HG02852 (cell line): ENCODE measurements around the gene MUC3A.
"Not testable (repeated sequence)": the region's sequence is repeated elsewhere in the genome, so short reads cannot be mapped to it uniquely, and the experiment has no call there.

Experiments used
- ATAC-seq: cut with Tn5 transposase; IDR thresholded peaks from one replicate; pipeline ENCODE4 v1.9.1; 2021; ENCODE audit warnings: mild to moderate bottlenecking, moderate library complexity; ENCODE audit not compliant: unreplicated experiment

The MUC3A gene, protein sequence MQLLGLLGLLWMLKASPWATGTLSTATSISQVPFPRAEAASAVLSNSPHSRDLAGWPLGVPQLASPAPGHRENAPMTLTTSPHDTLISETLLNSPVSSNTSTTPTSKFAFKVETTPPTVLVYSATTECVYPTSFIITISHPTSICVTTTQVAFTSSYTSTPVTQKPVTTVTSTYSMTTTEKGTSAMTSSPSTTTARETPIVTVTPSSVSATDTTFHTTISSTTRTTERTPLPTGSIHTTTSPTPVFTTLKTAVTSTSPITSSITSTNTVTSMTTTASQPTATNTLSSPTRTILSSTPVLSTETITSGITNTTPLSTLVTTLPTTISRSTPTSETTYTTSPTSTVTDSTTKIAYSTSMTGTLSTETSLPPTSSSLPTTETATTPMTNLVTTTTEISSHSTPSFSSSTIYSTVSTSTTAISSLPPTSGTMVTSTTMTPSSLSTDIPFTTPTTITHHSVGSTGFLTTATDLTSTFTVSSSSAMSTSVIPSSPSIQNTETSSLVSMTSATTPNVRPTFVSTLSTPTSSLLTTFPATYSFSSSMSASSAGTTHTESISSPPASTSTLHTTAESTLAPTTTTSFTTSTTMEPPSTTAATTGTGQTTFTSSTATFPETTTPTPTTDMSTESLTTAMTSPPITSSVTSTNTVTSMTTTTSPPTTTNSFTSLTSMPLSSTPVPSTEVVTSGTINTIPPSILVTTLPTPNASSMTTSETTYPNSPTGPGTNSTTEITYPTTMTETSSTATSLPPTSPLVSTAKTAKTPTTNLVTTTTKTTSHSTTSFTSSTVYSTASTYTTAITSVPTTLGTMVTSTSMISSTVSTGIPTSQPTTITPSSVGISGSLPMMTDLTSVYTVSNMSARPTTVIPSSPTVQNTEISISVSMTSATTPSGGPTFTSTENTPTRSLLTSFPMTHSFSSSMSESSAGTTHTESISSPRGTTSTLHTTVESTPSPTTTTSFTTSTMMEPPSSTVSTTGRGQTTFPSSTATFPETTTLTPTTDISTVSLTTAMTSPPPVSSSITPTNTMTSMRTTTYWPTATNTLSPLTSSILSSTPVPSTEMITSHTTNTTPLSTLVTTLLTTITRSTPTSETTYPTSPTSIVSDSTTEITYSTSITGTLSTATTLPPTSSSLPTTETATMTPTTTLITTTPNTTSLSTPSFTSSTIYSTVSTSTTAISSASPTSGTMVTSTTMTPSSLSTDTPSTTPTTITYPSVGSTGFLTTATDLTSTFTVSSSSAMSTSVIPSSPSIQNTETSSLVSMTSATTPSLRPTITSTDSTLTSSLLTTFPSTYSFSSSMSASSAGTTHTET (N-terminal part only)

DNA sequence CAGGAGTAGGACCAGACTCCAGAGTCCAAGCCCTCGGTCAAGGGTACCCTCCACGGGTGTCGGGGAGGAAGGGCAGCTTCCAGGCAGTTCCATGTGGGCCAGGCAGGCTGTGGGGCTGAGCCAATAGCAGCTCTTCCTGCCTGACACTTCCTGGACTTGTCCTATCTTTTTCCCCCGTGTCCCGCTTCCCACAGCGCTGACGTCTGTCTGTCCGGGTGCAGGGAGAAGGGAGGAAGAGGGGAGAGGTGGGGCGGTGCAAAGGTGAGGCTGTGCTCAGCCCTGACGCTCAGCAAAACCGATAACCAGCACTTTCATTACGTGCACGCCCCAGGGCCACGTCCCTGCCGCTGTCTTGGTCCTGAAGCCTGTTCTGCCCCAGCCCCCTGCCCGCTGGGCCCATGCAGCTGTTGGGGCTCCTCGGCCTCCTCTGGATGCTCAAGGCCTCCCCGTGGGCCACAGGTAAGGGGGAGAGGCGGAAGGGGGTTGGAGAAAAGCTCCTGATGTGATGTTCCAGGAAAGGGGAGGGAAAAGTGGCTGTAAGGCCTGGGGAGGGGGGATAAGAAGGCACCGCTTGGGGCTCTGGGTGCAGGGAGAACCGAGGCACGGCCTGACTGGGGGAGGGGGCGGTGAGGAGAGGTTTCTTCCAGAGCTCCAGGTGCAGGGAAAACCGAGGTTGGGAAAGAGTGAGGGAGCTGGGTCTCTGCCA is at the start of gene MUC3A:
TSS of gene MUC3A (plus strand) at position 308 of the 706 bp plus-strand sequence. CDS start at position 399, 91 bp downstream.
- ATAC-seq, result no peak

DNA sequence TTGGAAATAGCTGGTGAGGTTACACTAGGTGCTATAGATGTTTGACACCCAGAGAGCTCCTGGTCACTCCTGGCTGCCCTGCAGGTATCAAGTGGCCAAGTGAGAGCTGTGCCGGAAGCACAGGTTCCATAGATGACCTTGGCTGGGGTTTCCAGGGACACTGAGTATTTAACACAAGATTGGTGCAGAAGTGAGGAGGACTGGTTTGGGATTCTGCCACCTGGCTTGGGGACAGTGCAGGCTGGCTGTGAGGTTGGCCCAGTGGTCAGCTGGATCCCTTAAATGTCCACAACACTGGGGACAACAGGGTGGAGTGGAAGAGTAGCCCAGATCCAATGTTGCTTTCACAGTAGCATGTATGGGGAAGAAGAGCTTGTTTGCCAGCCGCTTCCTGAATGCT is 48.4 kb upstream of the MUC3A start:
- ATAC-seq, result no peak

DNA sequence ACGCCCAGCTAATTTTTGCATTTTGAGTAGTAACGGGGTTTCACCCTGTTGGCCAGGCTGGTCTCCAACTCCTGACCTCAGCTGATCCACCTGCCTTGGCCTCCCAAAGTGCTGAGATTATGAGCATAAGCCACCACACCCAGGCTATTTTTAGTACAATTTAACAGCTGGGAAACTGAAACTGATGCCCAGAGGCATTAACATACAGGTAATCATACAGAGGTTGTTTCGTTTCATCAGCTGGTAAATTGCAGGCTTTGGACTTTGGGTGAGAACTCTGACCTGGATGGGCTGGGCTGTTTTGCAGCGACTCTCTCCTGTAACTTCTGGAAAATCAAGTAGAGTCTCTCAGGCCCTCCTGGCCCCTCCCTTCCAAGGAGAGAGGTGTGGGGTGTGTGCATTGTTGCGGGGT is 47.4 kb upstream of the MUC3A start:
- no peak for ATAC-seq

DNA sequence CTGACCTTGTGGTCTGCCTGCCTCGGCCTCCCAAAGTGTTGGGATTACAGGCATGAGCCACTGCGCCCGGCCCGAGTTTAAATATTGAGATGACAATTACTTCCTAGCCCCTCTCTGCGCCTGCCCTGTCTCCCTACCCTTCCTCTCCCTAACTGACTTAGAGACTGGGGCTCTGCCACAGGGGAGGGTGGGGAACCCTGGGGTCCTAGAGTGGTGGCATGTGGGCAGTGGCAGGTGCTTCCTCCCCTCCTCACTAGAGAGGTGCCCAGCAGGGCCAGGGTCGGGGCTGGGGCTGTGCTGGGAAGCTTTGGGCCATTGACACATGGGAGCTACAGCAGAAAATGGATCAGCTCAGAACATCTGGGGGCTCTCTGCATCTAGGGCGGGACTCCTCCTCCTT is 46.7 kb upstream of the MUC3A start:
- ATAC-seq, result no peak

DNA sequence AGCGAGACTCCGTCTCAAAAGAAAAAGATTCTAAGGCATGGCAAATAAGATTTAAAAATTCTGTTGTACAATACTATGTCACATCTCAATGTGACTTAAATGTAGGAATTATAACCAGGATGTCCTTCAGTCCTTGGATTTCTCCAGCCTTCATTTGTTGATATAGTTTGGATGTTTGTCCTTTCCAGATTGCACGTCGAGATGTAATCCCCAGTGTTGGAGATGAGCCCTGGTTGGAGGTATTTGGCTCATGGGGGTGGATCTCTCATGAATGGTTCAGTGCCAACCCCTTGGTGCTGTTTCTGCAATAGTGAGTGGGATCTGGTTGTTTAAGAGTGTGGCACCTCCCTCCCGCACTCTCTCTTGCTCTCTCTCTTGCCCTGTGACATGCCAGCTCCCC is 40.8 kb upstream of the MUC3A start:
- ATAC-seq, result no peak

DNA sequence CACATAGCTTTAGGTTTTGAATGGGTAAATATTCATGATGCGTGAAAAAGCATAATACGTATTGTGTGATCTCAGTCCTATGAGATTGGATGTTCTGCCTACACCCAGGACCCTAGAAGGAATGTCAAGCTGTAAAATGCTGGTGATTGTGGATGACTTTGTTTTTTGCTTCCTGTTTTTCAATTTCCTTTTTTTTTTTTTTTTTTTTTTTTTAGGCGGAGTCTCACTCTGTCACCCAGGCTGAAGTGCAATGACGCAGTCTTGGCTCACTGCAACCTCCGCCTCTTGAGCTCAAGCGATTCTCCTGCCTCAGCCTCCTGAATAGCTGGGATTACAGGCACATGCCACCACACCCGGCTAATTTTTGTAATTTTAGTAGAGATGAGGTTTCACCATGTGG is 38.9 kb upstream of the MUC3A start:
- not testable (repeated sequence) for ATAC-seq

DNA sequence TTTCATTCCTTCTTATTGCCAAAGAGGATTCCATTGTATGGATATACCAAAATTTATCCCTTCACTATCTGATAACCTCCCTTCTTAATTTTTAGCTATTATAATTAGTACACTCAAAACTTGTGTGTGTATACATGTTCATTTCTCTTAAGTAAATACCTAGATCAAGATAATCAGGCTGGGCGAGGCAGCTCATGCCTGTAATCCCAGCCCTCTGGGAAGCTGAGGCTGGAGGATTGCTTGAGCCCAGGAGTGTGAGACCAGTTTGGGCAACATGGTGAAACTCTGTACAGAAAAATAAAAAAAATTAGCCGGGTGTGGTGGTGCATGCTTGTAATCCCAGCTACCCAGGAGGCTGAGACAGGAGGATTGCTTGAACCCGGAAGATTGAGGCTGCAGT is 37.9 kb upstream of the MUC3A start:
- ATAC-seq, result no peak

DNA sequence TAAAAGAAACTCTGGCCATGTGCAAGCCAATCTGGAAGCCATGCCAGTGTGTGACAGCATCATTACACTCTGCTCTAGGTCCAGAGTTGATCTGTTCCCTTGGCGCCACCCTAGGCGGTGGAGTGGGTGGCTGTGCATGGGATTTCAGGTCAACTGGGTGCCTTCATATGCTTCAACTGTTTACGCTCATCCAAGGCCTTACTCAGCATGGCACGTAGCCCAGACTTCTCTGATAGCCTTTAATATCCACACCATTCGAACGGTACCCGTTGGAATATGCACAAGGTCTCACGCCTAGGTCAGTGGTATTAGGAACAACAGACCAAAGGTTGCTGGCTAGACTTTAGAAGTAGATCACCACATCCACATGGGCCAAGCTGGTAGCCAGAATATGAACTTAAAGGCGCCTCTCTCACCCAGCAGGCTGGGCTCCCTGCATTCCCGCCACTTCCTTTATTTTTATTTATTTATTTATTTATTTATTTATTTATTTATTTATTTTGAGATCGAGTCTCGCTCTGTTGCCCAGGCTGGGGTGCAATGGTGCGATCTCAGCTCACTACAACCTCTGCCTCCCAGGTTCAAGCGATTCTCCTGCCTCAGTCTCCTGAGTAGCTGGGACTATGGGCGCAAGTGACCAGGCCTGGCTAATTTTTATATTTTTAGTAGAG is 35.0 kb upstream of the MUC3A start:
- ATAC-seq, result no peak

DNA sequence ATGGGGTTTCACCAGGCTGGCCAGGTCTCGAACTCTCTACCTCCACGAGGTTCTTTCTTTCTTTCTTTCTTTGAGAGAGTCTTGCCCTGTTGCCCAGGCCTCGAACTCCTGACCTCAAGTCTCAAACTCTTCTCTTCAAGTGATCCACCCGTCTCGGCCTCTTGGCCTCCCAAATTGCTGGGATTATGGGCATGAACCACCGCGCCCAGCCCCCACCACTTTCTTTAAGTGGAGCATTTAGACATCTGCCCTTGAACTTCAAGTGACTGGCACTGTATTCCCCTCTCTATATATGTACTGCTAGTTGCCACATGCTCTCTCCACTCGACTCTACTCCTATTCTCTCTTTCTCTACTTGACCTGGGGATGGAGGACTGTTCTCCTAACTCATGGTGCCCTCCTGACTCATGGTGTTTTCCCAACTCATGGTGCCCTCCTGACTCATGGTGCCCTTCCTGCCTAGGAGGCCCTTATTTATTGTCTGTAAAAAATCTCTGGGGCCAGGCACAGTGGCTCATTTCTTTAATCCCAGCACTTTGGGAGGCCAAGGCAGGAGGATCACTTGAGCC is 34.4 kb upstream of the MUC3A start:
- ATAC-seq, result no peak

DNA sequence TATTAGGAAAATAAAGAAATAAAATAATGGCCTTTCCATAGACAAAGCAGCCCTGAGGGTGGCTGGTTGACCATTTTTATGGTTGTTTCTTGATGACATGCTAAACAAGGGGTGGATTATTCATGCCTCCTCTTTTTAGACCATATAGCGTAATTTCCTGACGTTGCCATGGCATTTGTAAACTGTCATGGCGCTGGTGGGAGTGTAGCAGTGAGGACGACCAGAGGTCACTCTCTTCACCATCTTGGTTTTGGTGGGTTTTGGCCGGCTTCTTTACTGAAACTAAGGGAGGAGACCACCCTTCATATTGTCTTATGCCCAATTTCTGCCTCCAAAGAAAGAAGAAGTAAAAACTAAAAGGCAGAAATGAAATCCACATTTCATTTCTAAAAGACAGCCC is 30.0 kb upstream of the MUC3A start:
- ATAC-seq, result not testable (repeated sequence)

DNA sequence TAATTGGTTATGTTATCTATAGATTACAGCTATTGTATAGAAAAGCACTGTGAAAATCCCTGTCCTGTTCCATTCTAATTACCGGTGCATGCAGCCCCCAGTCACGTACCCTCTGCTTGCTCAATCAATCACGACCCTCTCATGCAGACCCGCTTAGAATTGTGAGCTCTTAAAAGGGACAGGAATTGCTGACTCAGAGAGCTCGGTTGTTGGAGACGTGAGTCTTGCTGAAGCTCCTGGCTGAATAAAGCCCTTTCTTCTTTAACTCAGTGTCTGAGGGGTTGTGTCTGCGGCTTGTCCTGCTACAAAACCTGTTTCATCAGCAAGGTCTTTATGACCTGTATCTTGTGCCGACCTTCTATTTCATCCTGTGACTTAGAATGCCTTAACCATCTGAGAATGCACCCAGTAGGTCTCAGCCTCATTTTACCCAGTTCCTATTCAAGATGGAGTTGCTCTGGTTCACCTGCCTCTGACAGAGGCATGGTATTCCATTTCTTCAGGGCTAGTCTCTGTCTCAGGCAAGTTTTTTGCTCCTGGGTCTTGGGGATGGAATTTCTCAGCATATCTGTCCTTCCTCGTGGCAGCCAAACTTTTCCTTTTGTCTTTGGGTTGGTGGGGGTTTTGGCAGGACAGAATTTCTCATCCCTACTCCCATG is 29.4 kb upstream of the MUC3A start:
- ATAC-seq, result not testable (repeated sequence)

DNA sequence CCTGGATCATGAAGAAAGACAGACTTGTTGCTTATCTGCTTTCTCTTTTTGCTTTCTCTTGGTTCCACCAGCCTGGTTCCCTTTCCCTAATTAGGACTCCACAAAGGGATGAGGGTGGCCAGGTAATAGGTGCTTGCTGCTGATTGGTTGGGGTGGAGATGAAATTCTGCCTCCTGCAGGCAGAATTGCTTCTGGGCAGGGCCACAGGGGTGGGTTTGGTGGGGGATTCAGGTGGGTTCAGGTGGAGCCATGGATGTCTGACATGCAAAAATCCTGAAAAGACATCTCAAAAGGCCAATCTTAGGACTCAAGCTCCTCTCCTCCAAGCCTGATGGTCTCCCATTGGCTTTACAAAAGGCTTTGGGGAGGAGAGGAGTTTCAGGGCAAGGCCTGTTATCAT is 28.3 kb upstream of the MUC3A start:
- ATAC-seq, result no peak

DNA sequence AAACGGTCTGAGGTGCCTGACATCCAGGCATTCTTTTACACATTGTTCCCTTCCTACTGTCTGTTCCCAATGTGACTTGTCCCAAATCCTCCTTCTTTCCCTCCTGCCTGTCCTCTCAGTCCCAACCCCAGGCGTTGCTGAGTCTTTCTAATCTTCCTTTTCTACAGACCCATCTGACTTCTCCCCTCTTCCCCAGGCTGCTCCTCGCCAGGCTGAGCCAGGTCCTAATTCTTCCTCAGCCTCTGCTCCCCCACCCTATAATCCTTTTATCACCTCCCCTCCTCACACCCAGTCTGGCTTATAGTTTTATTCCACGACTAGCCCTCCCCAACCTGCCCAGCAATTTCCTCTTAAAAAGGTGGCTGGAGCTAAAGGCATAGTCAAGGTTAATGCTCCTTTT is 25.7 kb upstream of the MUC3A start:
- ATAC-seq, result not testable (repeated sequence)

DNA sequence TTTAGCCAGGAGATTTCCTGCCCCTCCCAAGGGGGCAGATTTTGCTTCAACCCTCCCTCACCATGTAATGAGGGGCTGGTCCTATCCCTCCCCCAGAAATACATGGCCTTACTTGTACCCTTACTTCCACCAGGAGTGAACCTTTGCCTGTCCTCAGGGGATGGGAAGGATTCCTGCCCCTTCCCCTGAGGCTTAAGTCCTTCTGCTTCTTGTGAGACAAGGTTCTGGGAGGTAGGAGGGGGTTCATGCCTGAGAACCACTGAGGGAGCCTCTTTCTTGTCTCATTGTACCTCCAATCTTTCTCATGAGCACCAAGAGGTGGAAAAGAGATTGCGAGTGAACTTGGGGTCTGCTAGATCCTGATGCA is 19.5 kb upstream of the MUC3A start:
- no peak for ATAC-seq

DNA sequence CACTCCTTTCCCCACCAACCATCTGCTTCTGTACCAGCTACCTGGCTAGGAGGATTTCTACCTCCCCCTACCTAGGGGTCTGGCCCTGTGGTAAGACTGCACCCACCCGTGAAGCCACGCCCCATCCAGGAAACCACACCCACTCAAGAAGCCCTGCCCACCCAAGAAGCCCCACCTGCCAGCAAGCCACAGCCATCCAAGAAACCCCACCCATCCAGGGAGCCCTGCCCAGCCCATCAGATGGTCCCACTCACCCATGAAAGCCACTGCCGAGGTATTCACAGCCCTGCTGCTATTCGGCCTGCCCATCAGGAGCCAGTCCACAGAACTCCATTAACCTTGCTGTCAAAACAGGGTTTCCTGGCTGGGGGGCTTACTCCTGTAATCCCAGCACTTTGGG is 15.6 kb upstream of the MUC3A start:
- ATAC-seq, result no peak

DNA sequence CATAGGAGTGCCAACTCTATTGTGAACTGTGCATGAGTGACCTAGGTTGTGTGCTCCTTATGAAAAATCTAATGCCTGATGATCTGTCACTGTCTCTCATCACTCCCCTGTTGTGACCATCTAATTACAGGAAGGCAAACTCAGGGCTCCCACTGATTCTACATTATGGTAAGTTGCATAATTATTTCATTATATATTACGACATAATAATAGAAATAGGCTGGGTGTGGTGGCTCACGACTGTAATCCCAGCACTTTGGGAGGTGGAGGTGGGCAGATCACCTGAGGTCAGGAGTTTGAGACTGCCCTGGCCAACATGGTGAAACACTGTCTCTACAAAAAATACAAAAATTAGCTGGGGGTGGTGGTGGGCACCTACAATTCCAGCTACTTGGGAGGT is 14.0 kb upstream of the MUC3A start:
- ATAC-seq, result not testable (repeated sequence)

DNA sequence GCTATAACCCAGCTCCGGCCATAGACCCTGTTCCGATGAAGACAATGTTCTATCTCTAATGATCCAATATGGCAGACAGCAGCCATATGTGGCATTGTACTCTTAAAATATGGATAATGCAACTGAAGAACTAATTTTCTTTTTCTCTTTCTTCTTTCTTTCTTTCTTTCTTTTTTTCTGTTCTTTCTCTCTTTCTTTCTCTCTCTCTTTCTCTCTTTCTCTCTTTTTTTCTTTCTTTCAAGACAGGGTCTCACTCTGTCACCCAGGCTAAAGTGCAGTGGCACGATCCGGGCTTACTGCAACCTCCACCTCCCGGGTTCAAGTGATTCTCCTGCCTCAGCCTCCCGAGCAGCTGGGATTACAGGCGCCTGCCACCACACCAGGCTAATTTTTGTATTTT is 13.2 kb upstream of the MUC3A start:
- not testable (repeated sequence) for ATAC-seq

DNA sequence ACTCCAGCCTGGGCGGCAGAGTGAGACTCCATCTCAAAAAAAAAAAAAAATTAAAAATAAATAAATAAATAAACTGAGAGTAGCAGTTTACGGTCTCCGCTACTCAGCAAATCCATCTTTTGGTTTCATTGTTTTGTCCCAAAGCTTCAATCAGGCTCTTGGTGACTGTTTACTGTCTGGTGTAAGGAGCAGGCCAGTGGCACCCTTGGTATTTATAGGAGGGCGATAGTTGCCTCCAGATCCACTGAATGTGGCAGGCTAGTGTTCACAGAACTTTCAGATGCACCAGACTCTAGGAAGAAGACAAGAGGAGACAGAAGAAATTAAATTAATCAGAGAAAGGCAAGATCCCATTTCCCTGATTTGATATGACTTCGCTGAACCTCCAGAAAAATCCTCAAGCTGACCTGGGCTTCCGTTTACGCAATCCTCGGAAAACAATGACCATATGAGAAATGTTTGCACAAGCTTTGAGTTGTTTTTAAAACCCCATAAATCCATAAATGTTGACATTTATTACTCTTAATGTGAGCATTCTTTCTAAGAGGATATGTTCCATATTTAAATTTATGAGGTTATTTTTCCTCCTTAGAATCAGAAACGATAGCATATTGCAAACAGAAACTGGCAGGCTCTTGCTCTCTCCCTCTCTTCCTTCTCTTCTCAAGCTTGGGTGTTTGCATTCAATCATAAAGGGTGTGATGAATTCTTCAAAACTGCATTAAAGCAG is 7.1 kb upstream of the MUC3A start:
- ATAC-seq, result no peak
